Stimulated activated CD4-positive, alpha-beta T cell treated with anti-CD3 and anti-CD28 coated beads, TNF-alpha, amount 100 ng/mL, for 4 hours (primary cell): ENCODE results near the gene ABCA3.
"Not testable (repeated sequence)": the region's sequence is repeated elsewhere in the genome, so short reads cannot be mapped to it uniquely, and the experiment has no call there.

Source experiments
- DNase-seq, 3 experiments: peaks; one replicate each; pipeline ENCODE4 v3.0.0-alpha.2; 2020; ENCODE audit warnings: low read depth in 3 of 3

The ABCA3 gene

GRCh38 chr16:2280981-2281542 is 59.5 kb downstream of the ABCA3 start:
- DNase-seq, result no peak

- no peak for DNase-seq
These were observed 60.1 kb downstream of the ABCA3 start for GRCh38 chr16:2280461-2280860.

- DNase-seq, result no peak
These were observed 61.4 kb downstream of the ABCA3 start for GRCh38 chr16:2278956-2279800.

GRCh38 chr16:2278272-2278608 is 62.3 kb downstream of the ABCA3 start:
- no peak for DNase-seq

GRCh38 chr16:2277466-2278271 is 62.9 kb downstream of the ABCA3 start:
- no peak for DNase-seq

GRCh38 chr16:2276368-2277195 is 63.9 kb downstream of the ABCA3 start:
- no peak for DNase-seq

- DNase-seq, result no peak
These were observed 64.8 kb downstream of the ABCA3 start for GRCh38 chr16:2275476-2276367.

GRCh38 chr16:2273931-2274330 is 66.6 kb downstream of the ABCA3 start:
- no peak for DNase-seq

GRCh38 chr16:2273484-2273883 is 67.0 kb downstream of the ABCA3 start:
- no peak for DNase-seq

GRCh38 chr16:2271848-2272461 is 68.6 kb downstream of the ABCA3 start:
- no peak for DNase-seq

- DNase-seq, result no peak
These were observed 69.7 kb downstream of the ABCA3 start for GRCh38 chr16:2270588-2271470.

- no peak for DNase-seq
These were observed 70.5 kb downstream of the ABCA3 start for GRCh38 chr16:2270070-2270462.

- peak; percentile 87 to 97 (median 93) for DNase-seq
These were observed 72.4 kb downstream of the ABCA3 start, which contains the start of gene RNPS1 for GRCh38 chr16:2267913-2268666. Gene RNPS1 (minus strand): TSS chr16:2268126. CDS start chr16:2264643, 3,483 bp downstream.

GRCh38 chr16:2267505-2267912 is 73.0 kb downstream of the ABCA3 start:
- DNase-seq, result not testable (repeated sequence)

- not testable (repeated sequence) for DNase-seq
These were observed 73.6 kb downstream of the ABCA3 start for GRCh38 chr16:2266887-2267286.

GRCh38 chr16:2263026-2263425 is 77.5 kb downstream of the ABCA3 start:
- not testable (repeated sequence) for DNase-seq

GRCh38 chr16:2260250-2260649 is 80.3 kb downstream of the ABCA3 start:
- DNase-seq, result no peak

- not testable (repeated sequence) for DNase-seq
These were observed 82.0 kb downstream of the ABCA3 start for GRCh38 chr16:2258530-2258929.
